GM23338 (cell line): ENCODE measurements around the gene DNAH17. TPM values are rescaled to one million over a fixed set of nuclear protein-coding genes. Genes with fewer than 3 reads are reported as not detected.

Source experiments
- ATAC-seq: fragments of 200-7000 bp; cut with Tn5 transposase; 3 replicates; pipeline ENCODE4 v1.9.1; 2020
- DNase-seq: peaks from one replicate; pipeline ENCODE4 v3.0.0-alpha.2; 2015; ENCODE audit warnings: low spot score
- H2AFZ ChIP-seq: fragments of 200-600 bp; sonication (generic); 2 replicates; pipeline ENCODE4 v1.8.0; 2016; ENCODE audit warnings: antibody characterized with exemption, mild to moderate bottlenecking, moderate library complexity
- H3F3A ChIP-seq: fragments of 200-600 bp; sonication (generic); replicated peaks from 2 replicates; pipeline ENCODE4 v1.8.0; 2017; ENCODE audit warnings: antibody characterized with exemption, mixed run types, low read depth
- H3K27ac ChIP-seq: fragments of 200-600 bp; sonication (generic); 2 replicates; pipeline ENCODE4 v1.6.1; 2016; ENCODE audit warnings: low read depth
- H3K27me3 ChIP-seq: fragments of 200-600 bp; sonication (generic); 2 replicates; pipeline ENCODE4 v1.8.0; 2016; ENCODE audit warnings: mild to moderate bottlenecking, mixed run types, moderate library complexity; ENCODE audit not compliant: insufficient read depth
- H3K36me3 ChIP-seq: fragments of 200-600 bp; sonication (generic); 2 replicates; pipeline ENCODE4 v1.8.0; 2016; ENCODE audit warnings: mild to moderate bottlenecking; ENCODE audit not compliant: insufficient read depth
- H3K4me1 ChIP-seq: fragments of 200-600 bp; sonication (generic); 2 replicates; pipeline ENCODE4 v1.8.0; 2016; ENCODE audit warnings: mild to moderate bottlenecking, moderate library complexity; ENCODE audit not compliant: insufficient read depth
- H3K4me2 ChIP-seq: fragments of 200-600 bp; sonication (generic); 2 replicates; pipeline ENCODE4 v1.7.1; 2017; ENCODE audit warnings: mixed run types
- H3K4me3 ChIP-seq: fragments of 200-600 bp; sonication (generic); 2 replicates; pipeline ENCODE4 v1.6.1; 2016; ENCODE audit warnings: mixed run types
- H3K79me2 ChIP-seq: fragments of 200-600 bp; sonication (generic); replicated peaks from 2 replicates; pipeline ENCODE4 v1.8.0; 2017; ENCODE audit warnings: mild to moderate bottlenecking; ENCODE audit not compliant: insufficient read depth
- H3K9me2 ChIP-seq: fragments of 200-600 bp; sonication (generic); 2 replicates; pipeline ENCODE4 v1.8.0; 2017; ENCODE audit not compliant: insufficient read depth
- H4K20me1 ChIP-seq: fragments of 200-600 bp; sonication (generic); replicated peaks from 2 replicates; pipeline ENCODE4 v1.8.0; 2017; ENCODE audit warnings: mild to moderate bottlenecking; ENCODE audit not compliant: insufficient read depth
- H3K27ac Mint-ChIP-seq: 2 replicates; pipeline ENCODE4 v1.8.0; 2020; ENCODE audit warnings: inconsistent platforms, mild to moderate bottlenecking, moderate library complexity, mixed read lengths
- H3K27me3 Mint-ChIP-seq: 3 replicates; pipeline ENCODE4 v1.8.0; 2022; ENCODE audit warnings: low read depth, mild to moderate bottlenecking, moderate library complexity, mixed read lengths, inconsistent platforms; ENCODE audit not compliant: insufficient read depth, poor library complexity
- H3K36me3 Mint-ChIP-seq: 3 replicates; pipeline ENCODE4 v1.8.0; 2021; ENCODE audit warnings: low read depth, mild to moderate bottlenecking, inconsistent platforms, moderate library complexity, mixed read lengths
- H3K4me1 Mint-ChIP-seq: 3 replicates; pipeline ENCODE4 v1.8.0; 2020; ENCODE audit warnings: mild to moderate bottlenecking, inconsistent platforms, mixed read lengths
- H3K4me3 Mint-ChIP-seq: 3 replicates; pipeline ENCODE4 v1.8.0; 2021; ENCODE audit warnings: moderate library complexity, mild to moderate bottlenecking, inconsistent platforms, mixed read lengths
- H3K9me3 Mint-ChIP-seq: 3 replicates; pipeline ENCODE4 v1.8.0; 2020; ENCODE audit warnings: moderate library complexity, mild to moderate bottlenecking, inconsistent platforms, mixed read lengths
- CREB1 ChIP-seq: fragments of 250-450 bp; sonication (Bioruptor Pico); IDR thresholded peaks from 2 replicates; pipeline ENCODE4 v1.5.0; 2020; ENCODE audit warnings: low read depth, mild to moderate bottlenecking, moderate library complexity
- EZH2 ChIP-seq: fragments of 200-600 bp; sonication (generic); IDR thresholded peaks from one replicate; pipeline ENCODE4 v1.8.0; 2017; ENCODE audit warnings: antibody characterized with exemption, mild to moderate bottlenecking, low read depth; ENCODE audit not compliant: unreplicated experiment
- EZH2phosphoT487 ChIP-seq: fragments of 200-600 bp; sonication (generic); IDR thresholded peaks from one replicate; pipeline ENCODE4 v1.8.1; 2018; ENCODE audit warnings: antibody characterized with exemption; ENCODE audit not compliant: unreplicated experiment
- JUNB ChIP-seq: IDR thresholded peaks from one replicate; pipeline ENCODE4 v1.6.1; 2016; ENCODE audit warnings: antibody characterized with exemption; ENCODE audit not compliant: unreplicated experiment
- NANOG ChIP-seq: IDR thresholded peaks from 2 replicates; pipeline ENCODE4 v1.6.1; 2016; ENCODE audit warnings: antibody characterized with exemption, borderline replicate concordance
- POLR2AphosphoS5 ChIP-seq: IDR thresholded peaks from 2 replicates; pipeline ENCODE4 v1.6.1; 2016; ENCODE audit warnings: antibody characterized with exemption, low read depth
- REST ChIP-seq: IDR thresholded peaks from one replicate; pipeline ENCODE4 v1.6.1; 2018; ENCODE audit warnings: antibody characterized with exemption; ENCODE audit not compliant: unreplicated experiment
- STAT1 ChIP-seq: IDR thresholded peaks from one replicate; pipeline ENCODE4 v1.6.1; 2016; ENCODE audit warnings: antibody characterized with exemption; ENCODE audit not compliant: unreplicated experiment
- ZNF114 ChIP-seq: fragments of 250-450 bp; sonication (Bioruptor Pico); IDR thresholded peaks from 2 replicates; pipeline ENCODE4 v1.5.0; 2020; ENCODE audit warnings: mild to moderate bottlenecking, moderate library complexity
- ZNF331 ChIP-seq: fragments of 250-450 bp; sonication (Bioruptor Pico); IDR thresholded peaks from 2 replicates; pipeline ENCODE4 v1.5.0; 2020; ENCODE audit warnings: low read depth, mild to moderate bottlenecking, moderate library complexity
- ZNF462 ChIP-seq: fragments of 250-450 bp; sonication (Bioruptor Pico); IDR thresholded peaks from 2 replicates; pipeline ENCODE4 v1.5.0; 2020; ENCODE audit warnings: mild to moderate bottlenecking, moderate library complexity
- polyA plus RNA-seq: library from polyadenylated mRNA; unstranded; fragments of >200 nt; fragmentation: Nextera tagmentation; extraction: Ambion mirVana; gene quantifications from 2 replicates; pipeline ENCODE4 v1.2.1, GENCODE V29; 2016
- total RNA-seq: library from RNA; depleted of rRNA; stranded (reverse); fragments of >200 nt; shearing (Covaris generic); gene quantifications from 2 replicates; pipeline ENCODE4 v1.2.3, GENCODE V29; 2014
- TF ChIP-seq, protein P1 (sequence below), 2 experiments: fragments of 200-600 bp in 1 of 2; sonication (generic) in 1 of 2; conservative IDR thresholded peaks; 2 replicates each; pipeline versions ENCODE4 v1.5.1 to v1.6.1; 2016 to 2017; ENCODE audit warnings: antibody characterized with exemption in 2 of 2, low read depth in 2 of 2, mild to moderate bottlenecking in 2 of 2, moderate library complexity in 1 of 2
- TF ChIP-seq, protein P2 (sequence below): IDR thresholded peaks from 2 replicates; pipeline ENCODE4 v1.6.1; 2016; ENCODE audit warnings: antibody characterized with exemption

DNAH17 gene
- total and polyA plus RNA-seq, 2 experiments from 2014 or later = 0.59 to 2.0 TPM

DNA sequence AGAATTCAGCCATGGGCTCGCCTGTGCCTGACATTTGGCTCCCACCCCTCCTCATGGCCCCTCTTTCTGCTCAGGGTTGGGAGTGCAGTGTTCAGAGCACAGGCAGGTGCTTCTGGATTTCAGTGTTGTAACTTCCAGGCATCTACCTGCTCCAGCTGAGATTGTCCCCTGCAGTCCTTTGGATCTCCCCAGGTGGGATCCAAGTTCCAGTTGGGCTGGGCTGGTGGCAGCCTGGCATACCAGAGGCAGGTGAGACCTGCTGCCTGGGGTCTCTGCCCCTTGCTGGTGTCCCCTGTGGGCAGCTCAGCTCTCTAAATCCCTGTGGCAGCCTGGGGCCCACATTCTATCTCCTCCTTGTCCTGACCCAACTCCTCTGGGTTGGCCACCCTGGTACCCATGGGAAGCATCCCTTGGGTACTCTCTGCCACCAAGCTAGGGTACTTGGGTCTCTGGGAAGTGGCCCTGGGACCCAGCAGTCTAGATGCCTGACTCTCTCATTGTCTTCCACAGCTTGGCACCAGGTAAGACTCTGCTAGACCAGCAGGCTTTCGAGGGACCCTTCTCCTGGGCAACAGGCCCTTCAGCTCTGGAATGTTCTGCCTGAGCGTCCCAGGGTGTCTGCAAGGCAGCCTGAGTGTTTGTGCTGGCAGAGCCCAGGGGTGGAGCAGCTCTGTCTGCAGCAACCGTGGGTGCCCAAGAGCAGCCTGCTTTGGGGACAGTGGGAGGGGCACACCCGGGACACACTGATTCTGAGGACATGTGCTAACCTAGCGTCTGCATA lies 42.5 kb downstream of the DNAH17 start:
- ATAC-seq (no peak), DNase-seq (no peak)
- Mint-ChIP-seq H3K27me3 (peaks cover 12% of the 10 kb centered on the region), H3K27ac (no peak overlapping the region), H3K36me3 (no peaks in the 10 kb centered on the region), H3K9me3 (no peaks in the 10 kb centered on the region), H3K4me3 (no peak overlapping the region), H3K4me1 (no peaks in the 10 kb centered on the region)
- H3K36me3 ChIP-seq = no peaks in the 10 kb centered on the region
- no peaks in the 10 kb centered on the region for H3K79me2 ChIP-seq
- no peak overlapping the region for H3K4me2 ChIP-seq
- H3K27ac ChIP-seq = no peak overlapping the region
- no peaks in the 10 kb centered on the region for H3K9me2 ChIP-seq
- no peaks in the 10 kb centered on the region for H3K27me3 ChIP-seq
- no peaks in the 10 kb centered on the region for H3K4me1 ChIP-seq
- H3F3A ChIP-seq = no peaks in the 10 kb centered on the region
- TF ChIP-seq NANOG (no peak), POLR2AphosphoS5 (no peak), ZNF114 (CRISPR knock-in tag) (no peak), JUNB (no peak), EZH2 (no peak), CREB1 (CRISPR knock-in tag) (no peak), EZH2phosphoT487 (no peak), STAT1 (no peak), ZNF462 (CRISPR knock-in tag) (no peak), ZNF331 (CRISPR knock-in tag) (no peak), REST (no peak)
- TF ChIP-seq, protein P1, sequence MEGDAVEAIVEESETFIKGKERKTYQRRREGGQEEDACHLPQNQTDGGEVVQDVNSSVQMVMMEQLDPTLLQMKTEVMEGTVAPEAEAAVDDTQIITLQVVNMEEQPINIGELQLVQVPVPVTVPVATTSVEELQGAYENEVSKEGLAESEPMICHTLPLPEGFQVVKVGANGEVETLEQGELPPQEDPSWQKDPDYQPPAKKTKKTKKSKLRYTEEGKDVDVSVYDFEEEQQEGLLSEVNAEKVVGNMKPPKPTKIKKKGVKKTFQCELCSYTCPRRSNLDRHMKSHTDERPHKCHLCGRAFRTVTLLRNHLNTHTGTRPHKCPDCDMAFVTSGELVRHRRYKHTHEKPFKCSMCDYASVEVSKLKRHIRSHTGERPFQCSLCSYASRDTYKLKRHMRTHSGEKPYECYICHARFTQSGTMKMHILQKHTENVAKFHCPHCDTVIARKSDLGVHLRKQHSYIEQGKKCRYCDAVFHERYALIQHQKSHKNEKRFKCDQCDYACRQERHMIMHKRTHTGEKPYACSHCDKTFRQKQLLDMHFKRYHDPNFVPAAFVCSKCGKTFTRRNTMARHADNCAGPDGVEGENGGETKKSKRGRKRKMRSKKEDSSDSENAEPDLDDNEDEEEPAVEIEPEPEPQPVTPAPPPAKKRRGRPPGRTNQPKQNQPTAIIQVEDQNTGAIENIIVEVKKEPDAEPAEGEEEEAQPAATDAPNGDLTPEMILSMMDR (conservative IDR thresholded peaks at IDR 0.05; ENCODE audit: low read depth in 2 of 2) = no peak
- TF ChIP-seq, protein P2, sequence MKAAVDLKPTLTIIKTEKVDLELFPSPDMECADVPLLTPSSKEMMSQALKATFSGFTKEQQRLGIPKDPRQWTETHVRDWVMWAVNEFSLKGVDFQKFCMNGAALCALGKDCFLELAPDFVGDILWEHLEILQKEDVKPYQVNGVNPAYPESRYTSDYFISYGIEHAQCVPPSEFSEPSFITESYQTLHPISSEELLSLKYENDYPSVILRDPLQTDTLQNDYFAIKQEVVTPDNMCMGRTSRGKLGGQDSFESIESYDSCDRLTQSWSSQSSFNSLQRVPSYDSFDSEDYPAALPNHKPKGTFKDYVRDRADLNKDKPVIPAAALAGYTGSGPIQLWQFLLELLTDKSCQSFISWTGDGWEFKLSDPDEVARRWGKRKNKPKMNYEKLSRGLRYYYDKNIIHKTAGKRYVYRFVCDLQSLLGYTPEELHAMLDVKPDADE = no peak
- H3K4me3 ChIP-seq = no peak overlapping the region
- no peak overlapping the region for H2AFZ ChIP-seq
- H4K20me1 ChIP-seq = no peaks in the 10 kb centered on the region
